OCI-LY7 (cell line): ENCODE measurements around the gene CD52. TPM values are rescaled to one million over a fixed set of nuclear protein-coding genes. Genes with fewer than 3 reads are reported as not detected.

Experiments used
- BruUV-seq: library from RNA; stranded (reverse); fragments of 400-500 nt; replicated peaks from 2 replicates; lab custom pipeline; 2021; lab: Mats Ljungman, UMichigan
- CTCF ChIA-PET: fragments of 300-600 bp; sonication (Branson Sonifier 250); formaldehyde crosslinking; loops from one replicate; lab custom pipeline; 2022; ENCODE audit warnings: antibody characterized with exemption; ENCODE audit not compliant: unreplicated experiment; lab: Charles Lee
- POLR2A ChIA-PET: fragments of 300-600 bp; sonication (Branson Sonifier 250); formaldehyde crosslinking; loops from one replicate; lab custom pipeline; 2022; ENCODE audit warnings: antibody characterized with exemption; lab: Charles Lee
- DNase-seq: peaks from one replicate; pipeline ENCODE4 v3.0.0-alpha.2; 2015; ENCODE audit warnings: low spot score
- H2AFZ ChIP-seq: fragments of 200-600 bp; sonication (generic), shearing (Covaris generic); 2 replicates; pipeline ENCODE4 v1.6.1; 2014; ENCODE audit warnings: mild to moderate bottlenecking, antibody characterized with exemption, low read length, moderate library complexity
- H3K27ac ChIP-seq: fragments of 200-600 bp; sonication (generic); 2 replicates; pipeline ENCODE4 v1.5.1; 2014; ENCODE audit warnings: mixed run types, low read depth, mild to moderate bottlenecking, moderate library complexity, low read length, inconsistent platforms; ENCODE audit not compliant: poor library complexity, severe bottlenecking
- H3K36me3 ChIP-seq: fragments of 200-600 bp; sonication (generic); 2 replicates; pipeline ENCODE4 v1.6.1; 2014; ENCODE audit warnings: mild to moderate bottlenecking, antibody characterized with exemption, low read length, moderate library complexity, mixed read lengths; ENCODE audit not compliant: insufficient read depth
- H3K4me1 ChIP-seq: fragments of 200-600 bp; sonication (generic); 2 replicates; pipeline ENCODE4 v1.5.1; 2014; ENCODE audit warnings: mild to moderate bottlenecking, low read length; ENCODE audit not compliant: insufficient read depth, poor library complexity, severe bottlenecking
- H3K4me2 ChIP-seq: fragments of 200-600 bp; sonication (generic); 2 replicates; pipeline ENCODE4 v1.6.1; 2014; ENCODE audit warnings: mild to moderate bottlenecking, low read length
- H3K4me3 ChIP-seq: fragments of 200-600 bp; sonication (generic); 2 replicates; pipeline ENCODE4 v1.5.1; 2014; ENCODE audit warnings: mild to moderate bottlenecking, low read depth, low read length; ENCODE audit not compliant: poor library complexity, severe bottlenecking
- H3K79me2 ChIP-seq: fragments of 200-600 bp; sonication (generic); 2 replicates; pipeline ENCODE4 v1.6.1; 2016; ENCODE audit warnings: low read depth, mild to moderate bottlenecking, low read length, moderate library complexity, mixed read lengths; ENCODE audit not compliant: insufficient read depth
- H3K9me2 ChIP-seq: fragments of 200-600 bp; sonication (generic); 2 replicates; pipeline ENCODE4 v1.6.1; 2016; ENCODE audit warnings: mild to moderate bottlenecking, low read length, mixed read lengths; ENCODE audit not compliant: insufficient read depth
- H3K9me3 ChIP-seq: fragments of 200-600 bp; sonication (generic); 2 replicates; pipeline ENCODE4 v1.6.1; 2014; ENCODE audit warnings: mild to moderate bottlenecking, mixed run types, low read length, mixed read lengths
- H4K20me1 ChIP-seq: fragments of 200-600 bp; sonication (generic); 2 replicates; pipeline ENCODE4 v1.6.1; 2014; ENCODE audit warnings: mild to moderate bottlenecking, antibody characterized with exemption, low read length, moderate library complexity, mixed read lengths; ENCODE audit not compliant: insufficient read depth
- CTCF ChIP-seq: fragments of 200-600 bp; sonication (generic); conservative IDR thresholded peaks from 2 replicates; pipeline ENCODE4 v1.5.1; 2014; ENCODE audit warnings: mild to moderate bottlenecking, antibody characterized with exemption, low read length, moderate library complexity, mixed read lengths
- EZH2phosphoT487 ChIP-seq: fragments of 200-600 bp; sonication (generic); IDR thresholded peaks from 2 replicates; pipeline ENCODE4 v1.6.1; 2018; ENCODE audit warnings: low read depth, borderline replicate concordance, mild to moderate bottlenecking, mixed run types, antibody characterized with exemption, low read length, moderate library complexity, mixed read lengths
- intact Hi-C: fragments of 100-400 bp; cut with micrococcal nuclease; formaldehyde crosslinking; loops from one replicate; pipeline ENCODE4 v1.10.0; 2022; ENCODE audit not compliant: unreplicated experiment
- total RNA-seq, 2 experiments: library from RNA; depleted of rRNA in 1 of 2; stranded (reverse); fragments of >200 nt in 1 of 2; shearing (Covaris generic) in 1 of 2; gene quantifications; 2 replicates each; pipeline ENCODE4 v1.2.3, GENCODE V29; 2014 to 2022

The CD52 gene
- total RNA-seq, 2 experiments from 2014 or later: 470 to 769 TPM

- Histone ChIP-seq H3K4me2 (no peak overlapping the region; the same call in 1 of the 2 replicates), H3K36me3 (no peaks in the 10 kb centered on the region), H3K4me1 (peaks cover 9% of the 10 kb centered on the region), H3K4me3 (no peak overlapping the region), H3K9me2 (no peaks in the 10 kb centered on the region), H2AFZ (no peak overlapping the region), H3K9me3 (no peaks in the 10 kb centered on the region), H3K79me2 (no peaks in the 10 kb centered on the region), H3K27ac (no peak overlapping the region), H4K20me1 (no peaks in the 10 kb centered on the region)
- ChIA-PET CTCF (interaction anchor here (0.6 kb wide), 1 partner anchor 72 kb away, joined by 3 read pairs; no protein-coding TSS in a partner anchor), POLR2A (no interaction called here)
- no peak for TF ChIP-seq CTCF
- no peak; the same call in 1 of the 2 replicates for TF ChIP-seq EZH2phosphoT487
- DNase-seq: no peak
- intact Hi-C loops: no loop called here
- no TSS peak for BruUV-seq
Observed at GRCh38 chr1:26359981-26360806, 42.4 kb downstream of the CD52 start.

GRCh38 chr1:26360807-26361604 is 43.2 kb downstream of the CD52 start:
- intact Hi-C loops: no loop called here
- Histone ChIP-seq H3K9me3 (no peaks in the 10 kb centered on the region), H3K27ac (no peak overlapping the region), H3K79me2 (no peaks in the 10 kb centered on the region), H2AFZ (no peak overlapping the region), H4K20me1 (no peaks in the 10 kb centered on the region), H3K4me2 (no peak overlapping the region), H3K36me3 (no peaks in the 10 kb centered on the region), H3K9me2 (no peaks in the 10 kb centered on the region), H3K4me3 (no peak overlapping the region), H3K4me1 (peaks cover 9% of the 10 kb centered on the region)
- CTCF ChIA-PET: interaction anchor here (0.6 kb wide), 1 partner anchor 73 kb away, joined by 3 read pairs; no protein-coding TSS in a partner anchor
- DNase-seq: no peak
- POLR2A ChIA-PET: no interaction called here
- no TSS peak for BruUV-seq
- TF ChIP-seq EZH2phosphoT487 (no peak), CTCF (no peak)
